Immature natural killer cell (primary cell): ENCODE data around the gene MAGEB4. TPM values are rescaled to one million over a fixed set of nuclear protein-coding genes. Genes with fewer than 3 reads are reported as not detected.
A peak's percentile ranks its signal among the peaks of the same experiment; 100 is the strongest.
"Not testable (repeated sequence)": the region's sequence is repeated elsewhere in the genome, so short reads cannot be mapped to it uniquely, and the experiment has no call there.

Experiments used
- DNase-seq, 3 donors: peaks; one replicate each; pipeline ENCODE4 v3.0.0; 2022; ENCODE audit warnings: mixed read lengths in 1 of 3
- H3K27ac Mint-ChIP-seq, 6 donors: one replicate each; pipeline ENCODE4 v1.8.0; 2020; ENCODE audit warnings: mixed read lengths in 6 of 6, mild to moderate bottlenecking in 5 of 6, inconsistent platforms in 4 of 6, moderate library complexity in 3 of 6
- H3K27me3 Mint-ChIP-seq, 3 donors: one replicate each; pipeline ENCODE4 v1.8.0; 2020 to 2021; ENCODE audit warnings: low read depth in 3 of 3, mild to moderate bottlenecking in 3 of 3, mixed read lengths in 3 of 3, moderate library complexity in 3 of 3, inconsistent platforms in 1 of 3
- H3K36me3 Mint-ChIP-seq, 3 donors: one replicate each; pipeline ENCODE4 v1.8.0; 2020; ENCODE audit warnings: mixed read lengths in 3 of 3, inconsistent platforms in 2 of 3, mild to moderate bottlenecking in 2 of 3
- H3K4me1 Mint-ChIP-seq, 2 donors: one replicate each; pipeline ENCODE4 v1.8.0; 2020; ENCODE audit warnings: inconsistent platforms in 2 of 2, mild to moderate bottlenecking in 2 of 2, mixed read lengths in 2 of 2, moderate library complexity in 1 of 2
- H3K4me3 Mint-ChIP-seq, 5 donors: one replicate each; pipeline ENCODE4 v1.8.0; 2020; ENCODE audit warnings: mild to moderate bottlenecking in 5 of 5, mixed read lengths in 5 of 5, inconsistent platforms in 3 of 5, moderate library complexity in 3 of 5
- H3K9me3 Mint-ChIP-seq, 6 donors: one replicate each; pipeline ENCODE4 v1.8.0; 2020; ENCODE audit warnings: mild to moderate bottlenecking in 6 of 6, mixed read lengths in 6 of 6, inconsistent platforms in 4 of 6, moderate library complexity in 3 of 6
- polyA plus RNA-seq, 3 donors: library from polyadenylated mRNA; unstranded; fragments of 300-500 nt; fragmentation: Illumina TruSeq; gene quantifications; one replicate each; pipeline ENCODE4 v1.2.3, GENCODE V29; 2021

Gene MAGEB4
- not detected for polyA plus RNA-seq

GRCh38 chrX:30241724-30242415 is at the start of gene MAGEB4:
TSS of gene MAGEB4 (plus strand) at chrX:30242000. CDS start at chrX:30242136, 136 bp downstream.
- Mint-ChIP-seq H3K36me3 (no peaks in the 10 kb centered on the region), H3K4me3 (no peak within 1 kb of the TSS), H3K27ac (no peak within 1 kb of the TSS), H3K9me3 (peaks cover 0 to 6% (median 0%) of the 10 kb centered on the region in 6 donors), H3K27me3 (peaks cover 2 to 6% (median 2%) of the 10 kb centered on the region in 3 donors), H3K4me1 (no peaks in the 10 kb centered on the region)
- DNase-seq: no peak

GRCh38 chrX:30193910-30194309 is 47.9 kb upstream of the MAGEB4 start:
- H3K4me1 Mint-ChIP-seq, H3K27me3 Mint-ChIP-seq, H3K27ac Mint-ChIP-seq, H3K4me3 Mint-ChIP-seq, H3K36me3 Mint-ChIP-seq, DNase-seq, H3K9me3 Mint-ChIP-seq: not testable (repeated sequence)

DNA sequence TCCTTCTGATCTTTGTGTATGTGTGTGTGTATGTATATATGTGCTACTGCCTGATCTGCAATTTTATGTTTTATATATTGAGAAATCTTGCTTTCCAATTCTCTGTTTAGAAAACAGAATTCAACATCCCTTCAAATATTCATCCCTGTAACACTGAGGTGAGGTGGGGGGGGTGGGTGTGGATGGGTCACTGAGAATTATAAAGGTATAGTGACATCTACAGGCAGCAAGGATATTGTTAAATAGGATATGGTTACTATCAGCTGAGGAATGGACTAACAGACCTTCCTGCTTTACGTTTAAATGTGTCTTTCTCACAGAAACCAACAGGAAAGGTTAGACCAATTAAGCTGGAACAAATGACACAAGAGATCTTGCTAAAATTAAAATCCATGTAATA is 45.5 kb upstream of the MAGEB4 start:
- no peaks in the 10 kb centered on the region for H3K36me3 Mint-ChIP-seq
- no peak overlapping the region for H3K27ac Mint-ChIP-seq
- peaks cover 0 to 3% (median 2%) of the 10 kb centered on the region in 3 donors for H3K27me3 Mint-ChIP-seq
- H3K9me3 Mint-ChIP-seq: peaks cover 0 to 2% (median 0%) of the 10 kb centered on the region in 6 donors
- DNase-seq: no peak
- H3K4me3 Mint-ChIP-seq: no peak overlapping the region
- no peaks in the 10 kb centered on the region for H3K4me1 Mint-ChIP-seq

GRCh38 chrX:30212172-30212571 is 29.6 kb upstream of the MAGEB4 start:
- Mint-ChIP-seq H3K27me3 (no peaks in the 10 kb centered on the region), H3K36me3 (no peaks in the 10 kb centered on the region), H3K27ac (no peak overlapping the region), H3K4me3 (no peak overlapping the region), H3K9me3 (peaks cover 0 to 3% (median 0%) of the 10 kb centered on the region in 6 donors), H3K4me1 (no peaks in the 10 kb centered on the region)
- DNase-seq: no peak

DNA sequence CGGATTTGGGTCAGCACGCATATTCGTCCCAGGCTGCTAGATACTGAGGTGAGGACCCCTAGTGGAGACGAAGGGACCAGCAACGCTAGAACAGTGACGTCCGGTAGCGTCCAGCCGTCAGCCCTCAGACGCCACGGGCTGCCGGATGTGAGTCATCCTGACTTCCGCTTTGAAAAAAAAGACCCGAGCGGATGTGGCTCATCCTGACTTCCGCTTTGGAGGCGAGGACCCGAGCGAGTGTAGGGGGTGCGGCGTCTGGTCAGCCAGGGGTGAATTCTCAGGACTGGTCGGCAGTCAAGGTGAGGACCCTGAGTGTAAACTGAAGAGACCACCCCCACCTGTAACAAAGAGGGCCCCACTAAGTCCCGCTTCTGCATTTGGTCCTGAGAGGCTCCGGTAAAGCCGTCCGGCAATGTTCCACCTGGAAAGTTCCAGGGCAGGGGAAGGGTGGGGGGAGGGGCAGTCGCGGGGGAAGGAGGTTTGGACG is 26.4 kb upstream of the MAGEB4 start, which contains the start of gene MAGEB2:
Gene MAGEB2 (plus strand): TSS at position 207 of the 487 bp plus-strand sequence. CDS start 3,018 bp downstream, outside the sequence.
- Mint-ChIP-seq H3K4me1 (no peaks in the 10 kb centered on the region), H3K36me3 (no peaks in the 10 kb centered on the region), H3K27ac (no peak within 1 kb of the TSS), H3K27me3 (no peaks in the 10 kb centered on the region), H3K9me3 (peaks cover 0 to 3% (median 0%) of the 10 kb centered on the region in 6 donors), H3K4me3 (peak within 1 kb of the TSS in 1 of 5 donors; percentile 18)
- peak in 1 of 3 donors; percentile 1 for DNase-seq

DNA sequence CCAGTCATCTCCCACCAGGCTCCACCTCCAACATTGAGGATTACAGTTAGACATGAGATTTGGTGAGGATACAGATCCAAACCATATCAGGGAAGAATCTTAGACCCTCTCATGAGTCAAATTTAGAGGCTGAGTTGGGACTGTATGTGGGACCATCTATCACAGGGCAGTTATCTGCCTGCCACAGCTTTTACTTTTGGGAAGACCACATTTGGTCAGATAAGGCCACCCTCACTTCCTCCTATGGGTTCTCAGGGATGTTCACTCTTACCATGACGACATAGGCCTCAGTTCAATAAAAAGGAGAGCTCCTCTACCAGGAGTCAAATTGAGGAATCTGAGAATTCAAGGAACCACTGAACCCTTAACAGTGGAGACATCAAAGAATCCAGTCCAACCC is 24.3 kb upstream of the MAGEB4 start:
- no peak overlapping the region for H3K4me3 Mint-ChIP-seq
- no peak overlapping the region for H3K27ac Mint-ChIP-seq
- no peaks in the 10 kb centered on the region for H3K27me3 Mint-ChIP-seq
- DNase-seq: no peak
- H3K9me3 Mint-ChIP-seq: peaks cover 0 to 3% (median 0%) of the 10 kb centered on the region in 6 donors
- no peaks in the 10 kb centered on the region for H3K36me3 Mint-ChIP-seq
- H3K4me1 Mint-ChIP-seq: no peaks in the 10 kb centered on the region

DNA sequence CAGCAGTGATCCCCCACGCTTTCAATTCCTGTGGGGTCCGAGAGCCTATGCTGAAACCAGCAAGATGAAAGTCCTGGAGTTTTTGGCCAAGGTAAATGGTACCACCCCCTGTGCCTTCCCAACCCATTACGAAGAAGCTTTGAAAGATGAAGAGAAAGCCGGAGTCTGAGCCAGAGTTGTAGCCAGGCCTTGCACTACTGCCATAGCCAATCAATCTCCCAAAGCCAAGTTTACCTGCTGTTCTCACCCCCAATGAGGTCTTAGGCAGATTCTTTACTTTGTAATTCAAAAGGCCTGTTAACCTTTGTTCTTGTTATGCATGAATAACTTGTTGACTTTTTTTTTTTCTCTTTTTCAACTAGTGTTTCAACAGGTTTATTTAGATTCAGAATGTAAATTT is 22.4 kb upstream of the MAGEB4 start:
- Mint-ChIP-seq H3K4me3 (no peak overlapping the region), H3K27ac (no peak overlapping the region), H3K9me3 (peaks cover 0 to 3% (median 0%) of the 10 kb centered on the region in 6 donors), H3K27me3 (no peaks in the 10 kb centered on the region), H3K36me3 (no peaks in the 10 kb centered on the region), H3K4me1 (no peaks in the 10 kb centered on the region)
- DNase-seq: no peak

DNA sequence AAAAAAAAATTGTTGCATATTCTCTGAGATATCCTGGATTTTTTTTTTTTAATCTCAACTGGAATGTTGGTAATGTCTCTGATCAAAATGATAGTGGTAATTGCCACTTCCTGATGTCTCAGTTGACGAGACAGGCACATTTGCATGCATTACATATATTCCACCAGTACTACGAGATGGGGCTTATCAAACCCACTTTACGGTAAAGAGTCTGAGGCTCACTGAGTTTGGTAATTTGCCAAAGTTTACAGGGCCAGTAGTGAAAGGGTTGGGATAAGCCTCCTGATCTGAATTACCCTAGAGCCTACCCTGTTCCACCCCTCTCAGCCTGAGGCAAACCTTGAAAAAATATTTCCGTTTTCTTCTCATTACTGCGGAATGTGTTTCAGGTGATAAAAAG is 21.1 kb upstream of the MAGEB4 start:
- peaks cover 0 to 5% (median 0%) of the 10 kb centered on the region in 6 donors for H3K9me3 Mint-ChIP-seq
- DNase-seq: no peak
- no peaks in the 10 kb centered on the region for H3K4me1 Mint-ChIP-seq
- H3K27me3 Mint-ChIP-seq: peaks cover 0 to 5% (median 0%) of the 10 kb centered on the region in 3 donors
- no peaks in the 10 kb centered on the region for H3K36me3 Mint-ChIP-seq
- no peak overlapping the region for H3K4me3 Mint-ChIP-seq
- no peak overlapping the region for H3K27ac Mint-ChIP-seq

DNA sequence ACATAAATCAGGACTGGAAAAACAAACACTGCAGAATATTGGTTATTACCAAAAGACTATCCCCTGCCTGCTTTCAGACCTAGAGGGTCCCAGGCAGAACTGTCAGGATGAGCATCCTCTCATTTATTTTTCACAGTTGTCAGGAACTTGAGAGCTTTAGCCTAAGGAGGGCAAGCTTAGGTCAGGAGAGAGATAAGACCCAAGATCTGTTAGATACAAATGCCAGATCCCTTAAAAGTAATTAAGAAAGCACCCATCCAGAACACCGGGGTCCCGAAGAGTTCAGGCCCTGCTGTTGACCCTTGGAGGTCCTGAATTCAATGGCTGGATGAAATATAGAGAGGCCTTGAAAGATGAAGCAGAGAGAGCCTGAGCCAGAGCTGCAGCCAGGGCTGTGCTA is 17.3 kb upstream of the MAGEB4 start:
- no peak overlapping the region for H3K4me3 Mint-ChIP-seq
- no peak overlapping the region for H3K27ac Mint-ChIP-seq
- peaks cover 0 to 7% (median 0%) of the 10 kb centered on the region in 6 donors for H3K9me3 Mint-ChIP-seq
- no peak for DNase-seq
- peaks cover 0 to 5% (median 4%) of the 10 kb centered on the region in 3 donors for H3K27me3 Mint-ChIP-seq
- H3K36me3 Mint-ChIP-seq: no peaks in the 10 kb centered on the region
- H3K4me1 Mint-ChIP-seq: no peaks in the 10 kb centered on the region

DNA sequence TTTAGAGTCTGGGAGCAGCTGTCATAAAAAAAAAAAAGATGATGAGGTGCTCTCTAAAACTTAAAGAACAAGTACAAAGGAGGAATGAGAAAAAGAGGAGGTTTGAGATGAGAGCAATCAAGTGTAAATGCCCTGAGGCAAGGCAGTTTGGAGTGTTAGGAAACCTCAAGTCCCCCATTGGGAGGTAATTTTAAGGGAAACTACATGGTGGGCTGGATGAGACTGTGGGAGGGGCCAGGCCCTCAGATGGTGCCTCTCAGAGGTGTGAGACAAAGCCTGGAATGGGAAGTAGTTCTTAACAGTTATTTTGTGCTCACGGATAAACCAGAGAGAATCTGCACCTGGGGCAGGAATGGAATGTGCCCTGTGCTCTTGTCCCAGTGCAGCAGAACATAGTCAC is 13.3 kb upstream of the MAGEB4 start:
- Mint-ChIP-seq H3K27ac (no peak overlapping the region), H3K27me3 (peaks cover 0 to 5% (median 4%) of the 10 kb centered on the region in 3 donors), H3K4me3 (no peak overlapping the region), H3K36me3 (no peaks in the 10 kb centered on the region), H3K4me1 (no peaks in the 10 kb centered on the region), H3K9me3 (peaks cover 0 to 7% (median 0%) of the 10 kb centered on the region in 6 donors)
- DNase-seq: no peak

- H3K27ac Mint-ChIP-seq: no peak within 1 kb of the TSS
- no peak within 1 kb of the TSS for H3K4me3 Mint-ChIP-seq
- H3K4me1 Mint-ChIP-seq: no peaks in the 10 kb centered on the region
- H3K9me3 Mint-ChIP-seq: peaks cover 0 to 2% (median 0%) of the 10 kb centered on the region in 6 donors
- H3K36me3 Mint-ChIP-seq: no peaks in the 10 kb centered on the region
- DNase-seq: no peak
- peaks cover 0 to 4% (median 0%) of the 10 kb centered on the region in 3 donors for H3K27me3 Mint-ChIP-seq
Measured at GRCh38 chrX:30230395-30230794, 11.4 kb upstream of the MAGEB4 start, which contains the start of gene MAGEB3. TSS of gene MAGEB3 (plus strand) at chrX:30230657. CDS start at chrX:30235925, 5,268 bp downstream.

- no peak for DNase-seq
- Mint-ChIP-seq H3K4me1 (no peaks in the 10 kb centered on the region), H3K27ac (no peak within 1 kb of the TSS), H3K4me3 (no peak within 1 kb of the TSS), H3K27me3 (peaks cover 2 to 8% (median 2%) of the 10 kb centered on the region in 3 donors), H3K36me3 (no peaks in the 10 kb centered on the region), H3K9me3 (peaks cover 0 to 6% (median 0%) of the 10 kb centered on the region in 6 donors)
Measured at GRCh38 chrX:30246769-30247489, 5.1 kb downstream of the MAGEB4 start, which contains the start of gene MAGEB1. TSS of gene MAGEB1 (plus strand) at chrX:30247146. CDS start at chrX:30250494, 3,348 bp downstream.

DNA sequence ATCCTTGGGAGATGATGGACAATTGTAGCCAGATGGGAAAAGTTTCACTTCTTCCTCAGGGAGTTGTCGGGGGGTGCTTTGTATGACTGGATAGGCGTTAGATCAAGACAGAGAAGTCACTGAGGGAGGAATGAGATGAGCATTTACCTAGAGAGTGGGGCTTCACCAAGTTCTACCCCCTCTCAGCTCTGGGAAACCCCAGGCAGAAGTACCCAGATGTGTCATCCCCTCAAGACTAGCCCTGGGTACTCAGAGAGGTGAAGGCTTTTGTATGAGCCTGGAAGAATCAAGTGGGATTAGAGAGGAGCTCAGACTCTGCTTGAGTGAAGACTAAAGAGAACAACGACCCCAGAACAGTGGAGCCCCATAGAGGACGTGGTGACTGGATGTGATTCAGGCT is 7.1 kb downstream of the MAGEB4 start:
- Mint-ChIP-seq H3K4me1 (no peaks in the 10 kb centered on the region), H3K27me3 (peaks cover 2 to 4% (median 4%) of the 10 kb centered on the region in 3 donors), H3K4me3 (no peak overlapping the region), H3K27ac (no peak overlapping the region), H3K36me3 (no peaks in the 10 kb centered on the region), H3K9me3 (peaks cover 0 to 6% (median 0%) of the 10 kb centered on the region in 6 donors)
- no peak for DNase-seq

GRCh38 chrX:30253257-30253656 is 11.5 kb downstream of the MAGEB4 start:
- no peak for DNase-seq
- H3K4me3 Mint-ChIP-seq: no peak overlapping the region
- peaks cover 2 to 11% (median 4%) of the 10 kb centered on the region in 6 donors for H3K9me3 Mint-ChIP-seq
- no peaks in the 10 kb centered on the region for H3K4me1 Mint-ChIP-seq
- peaks cover 1 to 4% (median 4%) of the 10 kb centered on the region in 3 donors for H3K27me3 Mint-ChIP-seq
- no peaks in the 10 kb centered on the region for H3K36me3 Mint-ChIP-seq
- H3K27ac Mint-ChIP-seq: no peak overlapping the region
